GM12892 (cell line): ENCODE data around the gene GALNS.

Experiments
- DNase-seq: peaks from one replicate; pipeline ENCODE4 v3.0.0; 2011; ENCODE audit not compliant: insufficient read length
- FAIRE-seq: peaks from 2 replicates; lab custom pipeline; 2011; peaks lifted over from hg19 to GRCh38; lab: Jason Lieb, UNC
- POLR2A ChIP-seq: IDR thresholded peaks from 2 replicates; pipeline ENCODE4 v1.6.1; 2011; ENCODE audit warnings: low read depth, low read length, control low read depth
- POLR2AphosphoS5 ChIP-seq: IDR thresholded peaks from 2 replicates; pipeline ENCODE4 v1.6.1; 2011; ENCODE audit warnings: low read depth, low read length, control low read depth
- TAF1 ChIP-seq: IDR thresholded peaks from 2 replicates; pipeline ENCODE4 v1.6.1; 2011; ENCODE audit warnings: low read depth, mild to moderate bottlenecking, control low read depth, low read length, borderline replicate concordance

GALNS gene

DNA sequence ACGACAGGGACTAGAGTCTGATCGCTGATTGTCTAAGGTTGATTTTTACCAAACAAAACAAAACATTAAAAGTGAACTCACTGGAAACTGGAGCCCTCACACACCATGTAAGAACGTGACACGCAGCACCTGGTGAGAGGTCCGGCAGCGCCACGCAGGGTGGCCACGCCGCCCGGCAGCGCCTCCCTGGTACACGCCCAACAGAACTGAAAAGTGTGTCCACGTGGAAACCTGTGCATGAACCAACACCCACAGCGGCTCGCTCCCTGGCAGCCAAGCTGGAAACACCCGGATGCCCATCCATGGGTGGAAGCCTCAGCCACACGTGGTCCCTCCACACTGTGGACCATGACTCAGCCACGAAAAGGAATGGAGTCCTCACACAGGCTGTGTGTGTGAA, 9.1 kb downstream of the GALNS start:
- FAIRE-seq (no peak), DNase-seq (no peak)
- TF ChIP-seq POLR2AphosphoS5 = no peak
- no peak for TF ChIP-seq TAF1
- TF ChIP-seq POLR2A = no peak

DNA sequence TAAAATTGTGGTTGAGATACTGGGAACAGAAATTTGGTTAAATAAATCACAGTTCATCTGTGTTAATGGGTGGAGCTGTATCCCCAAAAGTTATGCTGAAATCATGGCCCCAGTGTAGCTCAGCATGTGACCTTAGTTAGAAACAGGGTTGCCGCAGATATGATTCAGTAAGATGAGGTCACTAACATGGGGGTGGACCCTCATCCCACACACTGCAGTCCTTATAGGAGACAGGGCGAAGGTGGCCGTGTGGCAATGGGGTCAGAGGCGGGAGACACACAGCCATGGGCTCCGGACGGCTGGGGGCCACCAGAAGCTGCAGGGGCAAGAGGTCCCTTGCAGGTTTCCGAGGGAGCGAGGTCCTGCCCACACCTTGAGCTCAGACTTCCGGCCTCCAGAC, 10.7 kb downstream of the GALNS start:
- TF ChIP-seq POLR2A = no peak
- TF ChIP-seq POLR2AphosphoS5 = no peak
- FAIRE-seq (no peak), DNase-seq (no peak)

DNA sequence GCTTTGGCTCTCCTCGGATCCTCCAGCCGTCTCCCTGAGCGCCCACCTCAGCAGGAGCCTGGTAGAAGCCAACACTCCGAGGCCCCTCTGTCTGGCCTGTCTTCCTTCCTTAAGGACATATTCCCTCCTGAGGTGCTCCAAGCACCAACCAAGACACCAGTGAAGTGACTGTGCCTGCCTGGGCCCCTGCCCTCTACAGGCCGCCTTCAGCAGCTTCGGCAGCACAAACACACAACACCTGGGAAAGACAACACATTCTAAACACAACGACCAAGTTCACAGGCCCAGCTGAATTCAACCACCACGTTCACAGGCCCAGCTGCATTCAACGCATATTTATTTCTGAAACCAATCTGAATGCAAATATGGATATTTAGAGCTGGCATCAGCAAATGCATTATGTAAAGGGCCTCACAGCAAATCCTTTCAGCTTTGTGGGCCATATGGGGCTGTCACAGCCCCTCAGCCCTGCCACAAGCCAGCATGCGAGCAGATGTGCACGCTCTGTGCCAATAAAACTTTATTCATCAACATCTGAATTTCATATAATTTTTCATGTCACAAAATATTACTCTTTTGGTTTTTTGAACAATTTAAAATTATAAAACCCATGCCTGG, 12.2 kb downstream of the GALNS start:
- TF ChIP-seq POLR2A (no peak), TAF1 (no peak), POLR2AphosphoS5 (no peak)
- FAIRE-seq (no peak), DNase-seq (no peak)

DNA sequence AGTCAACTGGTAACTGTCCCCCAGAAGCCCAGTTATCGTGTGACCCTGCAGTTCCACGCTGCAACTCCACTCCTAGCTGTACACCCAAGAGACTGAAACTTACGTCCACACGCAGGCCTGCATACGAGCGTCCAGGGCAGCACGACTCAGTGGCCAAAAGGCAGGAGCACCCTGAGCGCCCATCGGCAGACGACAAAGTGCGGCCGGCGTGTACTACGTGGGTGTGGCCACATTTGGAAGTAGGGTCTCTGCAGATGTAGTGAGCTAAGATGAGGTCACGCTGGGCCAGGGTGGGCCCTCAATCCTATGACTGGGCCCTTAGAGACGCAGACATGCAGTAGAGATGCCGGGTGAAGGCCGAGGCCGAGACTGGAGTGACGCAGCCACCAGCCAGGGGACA, 13.5 kb downstream of the GALNS start:
- DNase-seq (no peak), FAIRE-seq (no peak)
- no peak for TF ChIP-seq TAF1
- TF ChIP-seq POLR2AphosphoS5 = no peak
- no peak for TF ChIP-seq POLR2A

DNA sequence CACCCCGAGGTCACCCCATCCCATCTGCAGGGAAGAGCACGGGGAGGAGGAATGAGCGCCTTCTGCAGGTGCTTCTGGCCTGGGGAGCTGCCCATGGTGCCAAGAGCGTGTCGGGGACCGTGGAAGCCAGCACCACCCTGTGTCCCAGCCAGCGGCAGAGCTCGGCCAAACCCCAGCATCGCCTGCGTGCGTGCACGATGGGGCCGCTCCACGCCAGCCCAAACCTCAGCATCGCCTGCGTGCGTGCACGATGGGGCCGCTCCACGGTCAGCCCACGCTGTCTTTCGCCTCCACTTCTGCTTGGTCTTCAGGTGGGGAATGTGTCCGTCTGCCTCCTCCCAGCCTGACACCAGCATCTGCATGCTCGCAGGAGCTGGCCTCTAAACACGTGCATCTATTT, 13.9 kb downstream of the GALNS start:
- no peak for TF ChIP-seq TAF1
- TF ChIP-seq POLR2A = no peak
- no peak for TF ChIP-seq POLR2AphosphoS5
- FAIRE-seq (no peak), DNase-seq (no peak)

DNA sequence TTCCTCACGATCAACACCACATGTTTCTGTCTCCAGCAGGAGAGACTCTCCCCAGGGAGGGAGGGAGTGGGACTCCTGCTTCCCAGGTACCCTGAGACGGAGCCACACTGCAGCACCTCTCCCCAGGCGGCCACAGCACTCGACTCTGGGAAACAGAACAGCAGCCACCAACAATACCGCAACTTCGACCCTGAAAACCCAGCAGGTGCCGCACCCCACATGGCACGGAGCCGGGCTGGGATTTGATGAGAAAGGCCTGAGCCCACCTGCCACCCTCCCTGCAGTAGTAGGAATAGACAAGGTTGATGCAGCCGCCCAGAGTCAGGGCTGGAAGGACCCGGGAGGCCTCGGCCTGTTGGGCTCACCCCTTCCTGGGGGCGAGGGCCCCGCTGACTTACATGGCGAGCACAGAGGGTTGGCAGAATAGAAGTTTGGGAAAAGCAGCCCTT, 14.4 kb downstream of the GALNS start:
- no peak for DNase-seq
- FAIRE-seq = no peak
- TF ChIP-seq TAF1 (no peak), POLR2A (no peak), POLR2AphosphoS5 (no peak)

DNA sequence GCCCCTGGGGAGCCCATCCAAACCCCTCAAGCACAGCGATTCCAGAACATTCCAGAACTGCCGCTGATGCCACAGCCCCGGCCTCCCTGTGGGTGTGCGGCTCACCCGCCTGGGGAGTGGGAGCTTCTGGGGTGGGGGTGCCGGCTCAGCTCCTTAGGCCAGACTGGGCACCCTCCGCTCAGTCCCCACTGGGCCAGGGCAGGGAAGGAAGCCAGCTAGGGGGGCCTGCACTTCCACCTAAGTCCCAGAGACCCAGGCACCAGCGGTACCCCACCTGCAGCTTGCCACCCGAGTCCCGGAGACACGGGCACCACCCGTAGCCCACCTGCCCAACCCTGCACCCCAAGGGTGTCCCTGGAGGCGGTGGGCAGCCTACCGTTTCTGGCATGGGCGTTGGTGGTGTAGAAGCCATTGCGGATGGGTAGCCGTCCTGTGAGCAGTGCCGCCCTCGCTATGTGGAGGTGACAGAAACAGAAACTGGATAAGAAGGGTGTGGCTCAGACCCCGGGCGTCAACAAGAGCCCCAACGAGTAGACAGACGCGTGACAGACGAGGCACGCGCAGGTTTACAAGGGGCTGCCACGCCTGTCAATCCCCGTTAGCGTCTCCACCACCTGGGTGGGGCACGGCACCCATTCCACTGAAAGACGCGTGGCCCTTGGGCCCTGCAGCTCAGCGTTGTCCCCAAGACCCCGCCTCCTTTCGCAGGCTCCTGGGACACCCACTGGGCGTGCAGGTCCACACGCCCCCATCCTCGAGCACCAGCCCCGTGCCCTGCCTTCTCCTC, 15.0 kb downstream of the GALNS start:
- DNase-seq (no peak), FAIRE-seq (no peak)
- TF ChIP-seq TAF1 (no peak), POLR2AphosphoS5 (no peak), POLR2A (no peak)

DNA sequence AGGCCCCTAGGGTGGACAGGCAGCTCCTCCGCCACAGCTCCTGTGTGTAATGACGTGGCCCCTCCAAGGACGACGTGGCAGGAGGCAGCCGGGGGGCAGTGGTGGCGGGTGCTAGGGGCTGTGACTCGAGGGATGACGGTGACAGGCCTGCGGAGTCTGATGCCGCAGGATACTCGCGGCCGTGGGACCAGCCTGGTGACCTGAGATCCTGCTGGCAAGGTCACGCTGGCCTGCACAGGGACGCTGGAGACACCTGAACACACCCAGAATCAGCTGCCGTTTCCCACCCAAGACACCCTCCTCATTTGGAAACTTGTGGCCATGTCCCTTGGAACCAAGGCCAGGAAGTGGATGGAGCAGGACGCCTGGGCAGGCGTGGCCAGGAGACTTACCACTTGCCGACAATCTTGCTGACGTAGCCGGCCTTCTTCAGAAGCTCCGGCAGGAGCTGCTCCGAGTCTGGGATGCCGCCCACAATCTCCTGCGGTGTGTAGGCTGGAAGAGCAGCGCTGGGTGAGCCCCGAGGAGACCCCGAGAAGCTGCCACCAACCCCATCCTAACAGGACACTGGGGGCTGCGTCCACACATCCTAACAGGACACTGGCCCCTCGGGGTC, 16.0 kb downstream of the GALNS start:
- FAIRE-seq (no peak), DNase-seq (no peak)
- TF ChIP-seq TAF1 (no peak), POLR2AphosphoS5 (no peak), POLR2A (no peak)

DNA sequence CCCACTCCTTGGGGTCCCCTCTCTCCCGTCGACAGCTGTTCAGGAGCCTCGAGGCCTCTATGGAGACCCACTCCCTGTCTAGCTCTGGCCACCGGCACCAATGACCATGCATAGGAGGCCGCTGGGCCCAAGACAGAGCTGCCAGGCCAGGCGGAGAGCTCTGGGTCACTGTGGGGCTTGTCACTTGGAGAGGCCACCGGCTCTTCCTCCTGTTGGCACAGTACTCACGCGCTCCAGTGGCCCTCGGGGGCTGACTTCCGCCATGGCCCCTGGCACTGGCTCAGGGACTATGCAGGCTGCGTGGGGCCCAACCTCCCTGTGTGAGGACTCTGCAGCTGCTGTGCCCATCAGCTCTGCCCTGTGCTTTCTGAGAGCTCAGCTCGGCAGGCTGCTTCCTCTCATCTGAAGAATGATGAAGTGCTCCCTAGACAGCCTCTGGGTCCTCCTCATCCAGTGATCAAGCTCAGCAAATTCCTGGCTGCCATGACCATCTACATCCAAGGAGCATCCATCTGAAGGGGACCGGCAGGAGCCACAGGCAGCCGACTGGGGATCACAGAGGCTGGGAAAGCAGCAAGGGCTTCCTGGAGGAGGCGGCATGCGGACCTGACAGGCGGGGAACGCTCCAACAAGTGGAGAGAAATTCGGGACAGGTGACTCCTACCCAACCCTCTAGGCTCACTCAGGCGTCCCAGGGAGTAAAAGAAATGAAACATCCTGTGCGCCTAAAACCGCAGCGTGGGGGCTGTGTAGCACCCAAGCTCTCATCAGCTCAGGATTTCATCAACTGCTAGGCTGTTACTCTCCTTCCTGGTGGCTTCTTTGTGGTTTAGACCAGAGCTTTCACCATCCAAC, 16.8 kb downstream of the GALNS start:
- no peak for FAIRE-seq

DNA sequence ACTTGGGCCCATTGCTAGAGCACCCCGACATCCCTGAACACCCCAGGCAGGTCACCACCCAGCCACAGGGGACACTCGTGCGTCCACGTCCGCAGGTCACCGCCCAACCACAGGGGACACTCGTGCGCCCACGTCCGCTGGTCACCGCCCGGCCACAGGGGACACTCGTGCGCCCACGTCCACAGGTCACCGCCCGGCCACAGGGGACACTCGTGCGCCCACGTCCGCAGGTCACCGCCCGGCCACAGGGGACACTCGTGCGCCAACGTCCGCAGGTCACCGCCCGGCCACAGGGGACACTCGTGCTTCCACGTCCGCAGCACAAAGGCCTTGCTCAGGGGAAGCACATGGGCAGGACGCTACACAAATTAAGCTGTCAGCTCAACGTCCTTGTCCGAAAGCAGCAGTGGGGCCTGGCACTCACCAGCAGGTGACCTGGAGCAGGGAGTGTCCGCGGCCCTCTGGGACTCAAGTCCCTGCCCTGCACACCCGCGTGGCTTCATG, 17.7 kb downstream of the GALNS start:
- DNase-seq = no peak

More for the DNA sequence above, 16.8 kb downstream of the GALNS start:
- TF ChIP-seq POLR2A = no peak
- TF ChIP-seq POLR2AphosphoS5 = no peak
- TF ChIP-seq TAF1 = no peak
- no peak for DNase-seq

DNA sequence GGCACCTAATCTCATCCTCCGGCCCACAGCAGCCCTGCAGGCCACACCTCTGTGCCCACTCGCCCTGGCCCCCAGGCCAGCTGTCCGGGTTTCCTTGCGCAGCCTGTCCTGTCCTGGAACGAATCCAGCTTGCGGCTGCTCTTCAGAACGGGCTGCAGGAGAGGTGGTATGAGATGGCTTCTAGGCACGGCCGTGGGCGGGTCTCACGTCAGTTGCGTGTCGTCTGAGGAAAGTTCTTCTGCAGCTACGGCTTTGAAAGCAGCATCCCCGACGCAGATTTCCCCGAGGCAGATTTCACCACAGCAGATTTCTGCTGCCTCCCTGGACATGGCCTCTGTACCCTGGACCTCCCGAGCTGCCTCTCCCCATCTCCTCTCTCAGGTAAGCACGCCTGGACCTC, 18.2 kb downstream of the GALNS start:
- DNase-seq = no peak
- no peak for TF ChIP-seq TAF1
- no peak for TF ChIP-seq POLR2A
- TF ChIP-seq POLR2AphosphoS5 = no peak
- FAIRE-seq = no peak

More for the DNA sequence above, 17.7 kb downstream of the GALNS start:
- TF ChIP-seq TAF1 = no peak
- no peak for FAIRE-seq
